Dedifferentiated amniotic fluid mesenchymal stem cell (primary cell): ENCODE data around the gene ING4.

Source experiments
- DNase-seq: peaks from one replicate; pipeline ENCODE4 v3.0.0-alpha.2; 2016; ENCODE audit errors: extremely low spot score

The ING4 gene

DNA sequence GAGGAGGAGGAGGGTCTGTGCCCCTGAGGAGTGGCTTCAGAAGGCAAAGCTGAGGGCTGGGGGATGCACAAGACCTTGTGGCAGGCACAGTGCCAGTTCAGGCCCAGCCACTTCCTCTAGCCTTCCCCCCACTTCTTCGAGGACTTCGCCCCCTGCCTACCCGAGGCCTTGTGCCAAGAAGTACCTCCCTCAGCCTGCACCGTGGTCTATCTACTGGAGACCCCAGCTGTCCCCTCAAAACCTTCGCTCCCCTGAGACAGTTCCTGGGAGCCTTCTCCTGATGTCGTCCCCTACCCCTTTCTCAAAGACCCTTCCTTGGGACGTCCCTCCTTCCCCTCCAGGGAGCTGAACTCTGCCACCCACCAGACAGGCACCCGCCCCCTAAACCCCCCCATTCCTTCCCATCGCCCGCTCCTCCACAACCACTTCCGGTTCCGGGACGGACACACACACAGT, 25.7 kb upstream of the ING4 start:
- no peak for DNase-seq

- DNase-seq, result no peak
Measured at GRCh38 chr12:6685814-6686213, 22.9 kb upstream of the ING4 start.

- DNase-seq, result no peak
Measured at GRCh38 chr12:6684609-6685008, 21.7 kb upstream of the ING4 start.

DNA sequence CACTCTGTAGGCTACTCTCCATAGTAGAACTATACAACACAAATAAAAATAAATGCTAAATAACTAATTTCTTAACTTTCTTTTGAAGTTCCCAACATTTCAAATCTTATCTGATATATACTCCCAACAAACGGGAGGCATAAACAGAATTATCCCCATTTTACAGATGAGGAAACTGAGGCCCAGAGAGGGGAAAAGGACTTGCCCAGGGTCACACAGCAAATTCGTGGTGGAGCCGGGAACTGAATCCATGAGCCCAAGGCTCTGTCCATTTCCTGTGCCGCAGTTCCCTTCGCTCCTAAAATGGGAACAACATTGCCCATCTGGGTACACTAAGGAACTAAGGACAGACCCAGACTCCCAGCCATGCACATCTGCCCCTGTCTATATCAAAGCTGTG, 14.0 kb upstream of the ING4 start:
- DNase-seq, result no peak

DNA sequence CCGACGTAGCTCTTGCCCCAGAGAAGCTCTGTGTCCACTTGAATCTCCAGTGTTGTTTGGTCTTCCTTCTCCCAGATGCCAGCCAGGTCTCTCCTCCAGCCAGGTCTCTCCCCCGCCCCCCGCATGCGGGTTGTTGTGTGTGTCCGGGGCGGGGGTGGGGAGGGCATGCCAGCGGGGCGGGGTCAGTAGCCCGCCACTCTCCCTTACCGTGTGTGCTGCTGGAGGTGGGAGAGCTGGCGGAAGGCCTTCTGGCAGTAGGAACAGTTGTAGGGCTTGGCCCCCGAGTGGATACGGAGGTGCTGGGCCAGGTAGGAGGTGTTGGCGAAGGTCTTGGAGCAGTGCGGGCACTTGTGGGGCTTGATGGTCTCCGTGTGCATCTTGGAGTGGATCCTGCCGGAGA, 9.2 kb upstream of the ING4 start:
- DNase-seq, result no peak

- no peak for DNase-seq
Measured at GRCh38 chr12:6667559-6668210, 4.8 kb upstream of the ING4 start.

GRCh38 chr12:6666211-6666610, 3.3 kb upstream of the ING4 start:
- DNase-seq, result no peak

- no peak for DNase-seq
Measured at GRCh38 chr12:6664902-6665301, 2.0 kb upstream of the ING4 start.

DNA sequence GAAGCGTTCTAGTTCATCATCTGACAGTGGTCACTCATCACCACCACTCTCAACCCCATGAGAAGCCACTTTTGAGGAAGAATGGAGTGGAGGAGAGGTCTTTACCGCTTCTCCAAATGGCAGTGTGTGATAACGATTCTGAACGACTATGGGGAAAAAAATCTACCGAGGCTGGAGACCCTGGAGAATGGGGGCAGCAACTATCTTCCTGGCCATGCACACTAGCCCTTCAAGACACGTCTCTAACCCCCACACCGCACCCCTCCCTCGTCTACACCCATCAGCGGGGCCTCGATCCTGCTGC, 365 bp downstream of the ING4 start:
- no peak for DNase-seq

- DNase-seq, result no peak
Measured at GRCh38 chr12:6653987-6654386, 8.9 kb downstream of the ING4 start.

DNA sequence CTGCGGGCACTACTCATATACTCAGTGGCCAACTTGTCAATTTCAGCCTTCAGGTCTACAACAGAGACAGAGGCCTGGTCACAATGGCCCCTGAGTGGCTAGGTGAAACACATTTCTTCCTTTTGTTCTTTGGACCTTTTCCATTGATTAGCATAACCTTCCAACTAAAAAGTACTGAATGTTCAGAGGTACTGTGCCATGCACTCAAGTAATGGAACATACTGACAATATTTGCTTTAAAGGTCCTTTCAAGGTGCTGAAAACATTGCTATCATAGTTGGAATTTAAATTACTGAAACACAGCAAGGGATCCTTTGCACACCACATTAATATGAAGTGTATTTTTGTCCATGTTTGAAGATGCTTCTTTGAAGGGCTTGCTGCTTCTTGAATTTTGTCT, 9.6 kb downstream of the ING4 start:
- DNase-seq, result no peak

GRCh38 chr12:6652391-6652790, 10.5 kb downstream of the ING4 start:
- DNase-seq, result no peak

GRCh38 chr12:6650832-6651231, 12.1 kb downstream of the ING4 start:
- DNase-seq, result no peak

GRCh38 chr12:6647083-6647604, 15.8 kb downstream of the ING4 start, which contains the start of gene ACRBP:
Gene ACRBP, minus strand, starts transcription at chr12:6647432. Its CDS starts 66 bp downstream, at chr12:6647366.
- DNase-seq, result peak; percentile 31

DNA sequence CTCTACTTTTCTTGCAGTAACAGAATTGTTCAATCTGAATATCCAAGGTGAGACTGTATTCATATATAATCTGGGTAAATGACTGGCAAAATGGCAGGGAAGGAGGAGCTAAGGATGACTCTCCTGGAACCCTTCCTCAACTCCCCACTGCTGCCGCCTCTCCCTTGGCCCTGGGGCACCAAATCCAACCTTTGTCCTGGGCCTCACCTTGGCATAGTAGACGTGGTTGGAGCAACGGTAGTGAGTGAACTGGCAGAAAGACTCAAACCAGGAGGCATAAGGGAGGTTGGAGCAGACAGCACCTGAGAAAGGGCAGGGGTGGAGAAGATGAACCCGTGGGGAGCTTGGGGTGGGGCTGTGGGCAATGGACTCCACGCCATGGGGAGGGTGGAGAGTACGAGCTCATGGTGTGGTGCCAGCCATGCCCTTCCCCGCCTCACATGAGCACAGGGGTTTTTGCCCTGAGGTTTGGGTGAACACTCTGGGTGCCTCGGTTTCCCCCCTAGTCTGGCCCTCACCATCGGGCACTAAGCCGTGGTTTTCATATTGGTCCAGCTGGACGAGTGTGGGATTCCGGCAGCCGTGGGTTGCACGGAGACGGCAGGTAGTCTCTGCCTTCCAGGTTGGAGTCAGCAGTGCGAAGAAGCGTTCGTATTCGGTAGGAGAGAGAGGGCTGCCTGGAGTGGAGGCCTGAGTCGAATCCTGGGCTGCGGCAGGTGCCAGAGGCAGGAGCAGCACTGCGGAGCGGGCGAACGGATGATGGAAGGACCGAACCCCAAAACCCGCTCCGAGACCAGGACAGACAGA, 16.4 kb downstream of the ING4 start:
- no peak for DNase-seq

GRCh38 chr12:6644903-6645302, 18.0 kb downstream of the ING4 start:
- DNase-seq, result no peak

- DNase-seq, result no peak
Measured at GRCh38 chr12:6644257-6644596, 18.7 kb downstream of the ING4 start.

DNA sequence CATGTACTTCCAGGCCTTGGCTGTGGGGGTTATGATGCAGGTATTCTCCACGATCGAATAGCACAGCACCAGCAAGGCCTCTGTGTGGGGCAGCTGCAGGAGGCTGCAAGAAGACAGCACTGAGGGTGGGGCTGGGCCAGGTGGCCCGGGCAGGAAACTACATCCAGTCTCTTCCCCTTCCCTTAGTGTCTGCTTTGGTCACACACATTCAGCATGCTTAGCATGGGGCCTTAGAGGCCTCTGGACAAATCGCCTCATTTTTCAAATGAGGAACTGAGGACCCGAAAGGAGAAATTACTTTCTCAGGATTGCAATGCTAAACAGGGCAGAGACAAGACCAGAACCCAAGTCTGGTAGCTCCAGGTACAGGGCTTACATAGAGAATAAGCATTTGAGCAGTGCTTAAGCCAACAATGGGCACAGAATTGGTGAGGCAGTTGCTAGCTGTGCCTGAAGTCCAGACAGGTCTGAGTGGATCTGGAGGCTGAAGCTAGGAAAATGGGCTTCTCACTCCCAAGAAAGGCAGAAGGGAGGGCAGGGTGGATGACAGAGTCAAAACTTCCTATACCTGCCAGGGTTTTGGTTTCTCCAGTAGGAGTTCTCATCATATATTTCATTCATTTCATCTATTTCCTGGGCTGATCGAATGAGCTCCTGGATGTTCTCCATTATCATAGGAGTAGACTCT, 19.2 kb downstream of the ING4 start:
- no peak for DNase-seq

DNA sequence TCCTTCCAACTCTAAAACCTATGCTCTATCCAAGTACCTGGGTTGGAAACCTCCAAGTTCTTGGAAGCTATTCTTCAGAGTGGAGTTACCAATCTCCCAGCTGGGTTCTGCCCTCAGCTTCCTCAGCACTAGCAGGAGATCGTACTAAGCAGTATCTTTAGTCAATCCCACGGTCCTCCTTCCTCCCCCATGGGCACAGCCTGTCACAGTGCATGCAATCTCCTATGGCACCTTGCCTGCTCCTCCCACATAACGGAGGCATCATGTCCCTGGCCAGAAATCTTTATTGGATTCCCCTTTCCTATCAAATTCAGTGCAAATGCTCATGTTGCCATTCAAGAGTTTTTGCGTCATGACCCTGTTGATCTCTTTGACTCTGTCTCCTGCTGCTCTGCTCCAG, 21.8 kb downstream of the ING4 start:
- no peak for DNase-seq

- no peak for DNase-seq
Measured at GRCh38 chr12:6640497-6640896, 22.4 kb downstream of the ING4 start.

GRCh38 chr12:6639151-6639801, 23.6 kb downstream of the ING4 start:
- no peak for DNase-seq

GRCh38 chr12:6638305-6638704, 24.6 kb downstream of the ING4 start:
- DNase-seq, result no peak
